H1 (cell line): ENCODE results near the gene GAS2L1.

Source experiments
- ATF3 ChIP-seq: IDR thresholded peaks from 2 replicates; pipeline ENCODE4 v1.6.1; 2011; ENCODE audit warnings: low read depth, mild to moderate bottlenecking, low read length; ENCODE audit not compliant: insufficient read depth
- BACH1 ChIP-seq: IDR thresholded peaks from 2 replicates; pipeline ENCODE4 v1.6.1; 2012; ENCODE audit warnings: low read length, improper control_type of control experiment
- CBX8 ChIP-seq: fragments of 300-800, 300-1000 bp; sonication (generic); IDR thresholded peaks from 2 replicates; pipeline ENCODE4 v1.7.1; 2016; ENCODE audit warnings: low read depth, low read length, borderline replicate concordance
- CTCF ChIP-seq, 3 experiments: IDR thresholded peaks; 1 replicate in 2 of 3; 2 replicates in 1 of 3; pipeline versions ENCODE4 v1.5.1 to v1.6.1; 2011; ENCODE audit warnings: low read length in 3 of 3, mild to moderate bottlenecking in 3 of 3, inconsistent platforms in 2 of 3, low read depth in 1 of 3, moderate library complexity in 1 of 3; ENCODE audit not compliant: insufficient read depth in 1 of 3; ENCODE audit errors: control extremely low read depth in 1 of 3
- E2F6 ChIP-seq: IDR thresholded peaks from 2 replicates; pipeline ENCODE4 v1.6.1; 2012; ENCODE audit warnings: inconsistent platforms
- EGR1 ChIP-seq: IDR thresholded peaks from 2 replicates; pipeline ENCODE4 v1.6.1; 2011; ENCODE audit warnings: low read depth, low read length, borderline replicate concordance
- EZH2 ChIP-seq: fragments of 200-600 bp; sonication (generic); IDR thresholded peaks from 2 replicates; pipeline ENCODE4 v1.7.1; 2012; ENCODE audit warnings: low read depth, mild to moderate bottlenecking, moderate library complexity, low read length, inconsistent platforms; ENCODE audit not compliant: severe bottlenecking
- GABPA ChIP-seq: IDR thresholded peaks from 2 replicates; pipeline ENCODE4 v1.6.1; 2011; ENCODE audit warnings: mild to moderate bottlenecking, low read length, moderate library complexity, borderline replicate concordance; ENCODE audit not compliant: insufficient read depth
- MAX ChIP-seq: IDR thresholded peaks from 2 replicates; pipeline ENCODE4 v1.6.1; 2012; ENCODE audit warnings: inconsistent platforms
- POLR2A ChIP-seq, 2 experiments: IDR thresholded peaks; 1 replicate in 1 of 2; 2 replicates in 1 of 2; pipeline ENCODE4 v1.6.1; 2011; ENCODE audit warnings: low read depth in 2 of 2, low read length in 2 of 2, mild to moderate bottlenecking in 2 of 2; ENCODE audit errors: control extremely low read depth in 1 of 2
- POLR2AphosphoS5 ChIP-seq: IDR thresholded peaks from 2 replicates; pipeline ENCODE4 v1.6.1; 2011; ENCODE audit warnings: low read depth, low read length
- RFX5 ChIP-seq: IDR thresholded peaks from 2 replicates; pipeline ENCODE4 v1.6.1; 2011; ENCODE audit warnings: low read depth, low read length, improper control_type of control experiment, borderline replicate concordance
- YY1 ChIP-seq: IDR thresholded peaks from 2 replicates; pipeline ENCODE4 v1.6.1; 2011; ENCODE audit warnings: low read depth, mild to moderate bottlenecking, low read length

GRCh38 chr22:29330291-29330690 is 23.8 kb downstream of the GAS2L1 start:
- no peak for TF ChIP-seq EZH2
- TF ChIP-seq GABPA = no peak
- no peak for TF ChIP-seq BACH1
- TF ChIP-seq CBX8 = no peak
- no peak for TF ChIP-seq POLR2AphosphoS5
- TF ChIP-seq ATF3 = no peak
- no peak for TF ChIP-seq POLR2A (IDR thresholded peaks at IDR 0.05; ENCODE audit: control extremely low read depth in 1 of 2, low read depth in 2 of 2, low read length in 2 of 2)
- no peak for TF ChIP-seq EGR1
- no peak for TF ChIP-seq YY1
- no peak for TF ChIP-seq CTCF (IDR thresholded peaks at IDR 0.05; ENCODE audit: control extremely low read depth in 1 of 3, insufficient read depth in 1 of 3, low read depth in 1 of 3, low read length in 3 of 3)
- no peak for TF ChIP-seq E2F6
- TF ChIP-seq MAX = no peak
- no peak for TF ChIP-seq RFX5
